Medulla oblongata (tissue), 1 donor: ENCODE results near the gene ASB7.
"Not testable (repeated sequence)": the region's sequence is repeated elsewhere in the genome, so short reads cannot be mapped to it uniquely, and the experiment has no call there.

ENCODE experiments used
- DNase-seq: peaks from one replicate; pipeline ENCODE4 v3.0.0-alpha.2; 2015; ENCODE audit errors: extremely low spot score

Gene ASB7

GRCh38 chr15:100651253-100651652 is 48.9 kb downstream of the ASB7 start:
- no peak for DNase-seq

GRCh38 chr15:100652116-100652515 is 49.7 kb downstream of the ASB7 start:
- DNase-seq, result no peak

GRCh38 chr15:100653608-100654007 is 51.2 kb downstream of the ASB7 start:
- DNase-seq, result no peak

GRCh38 chr15:100658895-100659294 is 56.5 kb downstream of the ASB7 start:
- DNase-seq, result no peak

GRCh38 chr15:100661156-100661555 is 58.8 kb downstream of the ASB7 start:
- DNase-seq, result no peak

GRCh38 chr15:100663086-100663914 is 60.9 kb downstream of the ASB7 start:
- DNase-seq, result no peak

- no peak for DNase-seq
Measured at GRCh38 chr15:100663915-100664281, 61.5 kb downstream of the ASB7 start.

GRCh38 chr15:100665570-100665969 is 63.2 kb downstream of the ASB7 start:
- no peak for DNase-seq

- no peak for DNase-seq
Measured at GRCh38 chr15:100667405-100668347, 65.3 kb downstream of the ASB7 start.

GRCh38 chr15:100668348-100668745 is 66.0 kb downstream of the ASB7 start:
- DNase-seq, result no peak

- DNase-seq, result no peak
Measured at GRCh38 chr15:100669260-100669659, 66.9 kb downstream of the ASB7 start.

- no peak for DNase-seq
Measured at GRCh38 chr15:100670505-100671021, 68.2 kb downstream of the ASB7 start.

GRCh38 chr15:100671124-100671680 is 68.8 kb downstream of the ASB7 start:
- no peak for DNase-seq

GRCh38 chr15:100671858-100672543 is 69.6 kb downstream of the ASB7 start:
- DNase-seq, result no peak

GRCh38 chr15:100672959-100673358 is 70.6 kb downstream of the ASB7 start:
- DNase-seq, result no peak

GRCh38 chr15:100679151-100679550 is 76.8 kb downstream of the ASB7 start:
- DNase-seq, result not testable (repeated sequence)

GRCh38 chr15:100680726-100681125 is 78.3 kb downstream of the ASB7 start:
- no peak for DNase-seq

- DNase-seq, result no peak
Measured at GRCh38 chr15:100681335-100681746, 79.0 kb downstream of the ASB7 start.

- no peak for DNase-seq
Measured at GRCh38 chr15:100682468-100682867, 80.1 kb downstream of the ASB7 start.

- no peak for DNase-seq
Measured at GRCh38 chr15:100683434-100683833, 81.0 kb downstream of the ASB7 start.

GRCh38 chr15:100684591-100684990 is 82.2 kb downstream of the ASB7 start:
- no peak for DNase-seq
